ENCODE data around the gene PIM1. TPM values are rescaled to one million over a fixed set of nuclear protein-coding genes. Genes with fewer than 3 reads are reported as not detected.

Gene PIM1
- total and polyA plus RNA-seq, 10 of the 15 experiments (the other 5 are each of a cell fraction or from before 2014, with no cell fraction given), result 0.66 to 33.9 (median 10.2) TPM

DNA sequence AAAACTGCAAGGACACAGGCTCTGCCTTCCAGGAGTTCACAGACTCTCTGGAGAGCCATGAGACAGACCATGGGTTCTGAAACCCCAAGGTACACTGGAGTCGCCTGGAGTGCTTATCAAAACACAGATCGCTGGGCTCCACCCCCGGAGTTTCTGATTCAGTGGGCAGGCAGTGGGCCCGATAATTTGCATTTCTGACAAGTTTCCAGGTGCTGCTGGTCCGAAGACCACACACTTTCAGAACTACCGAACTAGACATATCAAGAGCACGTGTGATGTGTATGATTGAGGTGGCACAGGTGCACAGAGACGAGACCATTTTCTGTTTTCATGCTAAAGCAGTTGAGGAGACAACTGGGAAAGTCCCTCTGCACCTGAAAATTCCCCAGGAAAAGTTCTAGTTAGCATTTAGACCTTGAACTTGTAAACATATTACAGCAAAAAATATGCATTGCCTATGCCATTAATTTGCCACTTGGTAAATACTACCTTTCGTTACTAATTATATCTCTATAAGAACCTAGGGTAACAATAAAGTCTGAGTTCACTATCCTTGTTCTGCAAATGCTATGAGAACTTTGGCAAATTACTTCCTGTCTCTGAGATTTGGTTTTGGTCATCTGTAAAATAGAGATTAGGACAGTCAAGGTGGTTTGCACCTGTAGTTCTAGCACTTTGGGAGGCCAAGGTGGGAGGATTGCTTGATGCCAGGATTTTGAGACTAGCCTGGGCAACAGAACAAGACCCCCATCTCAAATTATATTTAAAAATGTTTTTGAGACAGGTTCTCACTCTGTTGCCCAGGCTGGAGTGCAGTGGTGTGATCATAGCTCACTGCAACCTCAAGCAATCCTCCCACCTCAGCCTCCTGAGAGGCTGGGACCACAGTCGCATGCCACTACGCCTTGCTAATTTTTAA lies 14.3 kb upstream of the PIM1 start (continued):
- TF ChIP-seq, protein P1, sequence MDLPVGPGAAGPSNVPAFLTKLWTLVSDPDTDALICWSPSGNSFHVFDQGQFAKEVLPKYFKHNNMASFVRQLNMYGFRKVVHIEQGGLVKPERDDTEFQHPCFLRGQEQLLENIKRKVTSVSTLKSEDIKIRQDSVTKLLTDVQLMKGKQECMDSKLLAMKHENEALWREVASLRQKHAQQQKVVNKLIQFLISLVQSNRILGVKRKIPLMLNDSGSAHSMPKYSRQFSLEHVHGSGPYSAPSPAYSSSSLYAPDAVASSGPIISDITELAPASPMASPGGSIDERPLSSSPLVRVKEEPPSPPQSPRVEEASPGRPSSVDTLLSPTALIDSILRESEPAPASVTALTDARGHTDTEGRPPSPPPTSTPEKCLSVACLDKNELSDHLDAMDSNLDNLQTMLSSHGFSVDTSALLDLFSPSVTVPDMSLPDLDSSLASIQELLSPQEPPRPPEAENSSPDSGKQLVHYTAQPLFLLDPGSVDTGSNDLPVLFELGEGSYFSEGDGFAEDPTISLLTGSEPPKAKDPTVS (IDR thresholded peaks at IDR 0.05; ENCODE audit: low read depth, low read length), result no peak
- TF ChIP-seq, protein P2, sequence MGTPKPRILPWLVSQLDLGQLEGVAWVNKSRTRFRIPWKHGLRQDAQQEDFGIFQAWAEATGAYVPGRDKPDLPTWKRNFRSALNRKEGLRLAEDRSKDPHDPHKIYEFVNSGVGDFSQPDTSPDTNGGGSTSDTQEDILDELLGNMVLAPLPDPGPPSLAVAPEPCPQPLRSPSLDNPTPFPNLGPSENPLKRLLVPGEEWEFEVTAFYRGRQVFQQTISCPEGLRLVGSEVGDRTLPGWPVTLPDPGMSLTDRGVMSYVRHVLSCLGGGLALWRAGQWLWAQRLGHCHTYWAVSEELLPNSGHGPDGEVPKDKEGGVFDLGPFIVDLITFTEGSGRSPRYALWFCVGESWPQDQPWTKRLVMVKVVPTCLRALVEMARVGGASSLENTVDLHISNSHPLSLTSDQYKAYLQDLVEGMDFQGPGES (IDR thresholded peaks at IDR 0.05), result no peak
- TF ChIP-seq FOS (IDR thresholded peaks at IDR 0.05; ENCODE audit: borderline replicate concordance, extremely low read depth, insufficient read length) (no peak), KDM1A (IDR thresholded peaks at IDR 0.05; ENCODE audit: borderline replicate concordance) (no peak), MTA3 (IDR thresholded peaks at IDR 0.05; ENCODE audit: borderline replicate concordance, low read length) (no peak; the same call in 1 of the 2 replicates), POU2F2 (IDR thresholded peaks at IDR 0.05; ENCODE audit: borderline replicate concordance, low read depth, low read length) (peak; percentile 98), RBBP5 (conservative IDR thresholded peaks at IDR 0.05) (no peak), EGR1 (IDR thresholded peaks at IDR 0.05; ENCODE audit: borderline replicate concordance in 1 of 2, low read depth in 2 of 2, low read length in 2 of 2) (peak in 1 of 2 experiments; percentile 93; a peak in 2 of 3 replicates), SMAD5 (IDR thresholded peaks at IDR 0.05; ENCODE audit: low read depth) (no peak), LARP7 (IDR thresholded peaks at IDR 0.05) (no peak), FOXM1 (IDR thresholded peaks at IDR 0.05; ENCODE audit: low read depth, low read length) (peak; percentile 98), PAX5 (IDR thresholded peaks at IDR 0.05; ENCODE audit: borderline replicate concordance, low read depth, low read length) (peak; percentile 93), CHD4 (IDR thresholded peaks at IDR 0.05) (no peak), CHD1 (IDR thresholded peaks at IDR 0.05; ENCODE audit: low read depth, low read length) (no peak; the same call in 1 of the 2 replicates), SIX5 (IDR thresholded peaks at IDR 0.05; ENCODE audit: low read depth, low read length, severe bottlenecking) (no peak), CEBPB (IDR thresholded peaks at IDR 0.05; ENCODE audit: borderline replicate concordance in 1 of 2, low read depth in 2 of 2, low read length in 2 of 2) (peak in 1 of 2 experiments; percentile 77; a peak in 2 of 4 replicates), IRF4 (IDR thresholded peaks at IDR 0.05; ENCODE audit: low read depth, low read length) (peak; percentile 89)
- TF ChIP-seq, protein P3, sequence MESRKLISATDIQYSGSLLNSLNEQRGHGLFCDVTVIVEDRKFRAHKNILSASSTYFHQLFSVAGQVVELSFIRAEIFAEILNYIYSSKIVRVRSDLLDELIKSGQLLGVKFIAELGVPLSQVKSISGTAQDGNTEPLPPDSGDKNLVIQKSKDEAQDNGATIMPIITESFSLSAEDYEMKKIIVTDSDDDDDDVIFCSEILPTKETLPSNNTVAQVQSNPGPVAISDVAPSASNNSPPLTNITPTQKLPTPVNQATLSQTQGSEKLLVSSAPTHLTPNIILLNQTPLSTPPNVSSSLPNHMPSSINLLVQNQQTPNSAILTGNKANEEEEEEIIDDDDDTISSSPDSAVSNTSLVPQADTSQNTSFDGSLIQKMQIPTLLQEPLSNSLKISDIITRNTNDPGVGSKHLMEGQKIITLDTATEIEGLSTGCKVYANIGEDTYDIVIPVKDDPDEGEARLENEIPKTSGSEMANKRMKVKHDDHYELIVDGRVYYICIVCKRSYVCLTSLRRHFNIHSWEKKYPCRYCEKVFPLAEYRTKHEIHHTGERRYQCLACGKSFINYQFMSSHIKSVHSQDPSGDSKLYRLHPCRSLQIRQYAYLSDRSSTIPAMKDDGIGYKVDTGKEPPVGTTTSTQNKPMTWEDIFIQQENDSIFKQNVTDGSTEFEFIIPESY (IDR thresholded peaks at IDR 0.05), result no peak
- TF ChIP-seq, protein P4, sequence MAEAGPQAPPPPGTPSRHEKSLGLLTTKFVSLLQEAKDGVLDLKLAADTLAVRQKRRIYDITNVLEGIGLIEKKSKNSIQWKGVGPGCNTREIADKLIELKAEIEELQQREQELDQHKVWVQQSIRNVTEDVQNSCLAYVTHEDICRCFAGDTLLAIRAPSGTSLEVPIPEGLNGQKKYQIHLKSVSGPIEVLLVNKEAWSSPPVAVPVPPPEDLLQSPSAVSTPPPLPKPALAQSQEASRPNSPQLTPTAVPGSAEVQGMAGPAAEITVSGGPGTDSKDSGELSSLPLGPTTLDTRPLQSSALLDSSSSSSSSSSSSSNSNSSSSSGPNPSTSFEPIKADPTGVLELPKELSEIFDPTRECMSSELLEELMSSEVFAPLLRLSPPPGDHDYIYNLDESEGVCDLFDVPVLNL (IDR thresholded peaks at IDR 0.05; ENCODE audit: low read depth, low read length), result no peak
- TF ChIP-seq, protein P5, sequence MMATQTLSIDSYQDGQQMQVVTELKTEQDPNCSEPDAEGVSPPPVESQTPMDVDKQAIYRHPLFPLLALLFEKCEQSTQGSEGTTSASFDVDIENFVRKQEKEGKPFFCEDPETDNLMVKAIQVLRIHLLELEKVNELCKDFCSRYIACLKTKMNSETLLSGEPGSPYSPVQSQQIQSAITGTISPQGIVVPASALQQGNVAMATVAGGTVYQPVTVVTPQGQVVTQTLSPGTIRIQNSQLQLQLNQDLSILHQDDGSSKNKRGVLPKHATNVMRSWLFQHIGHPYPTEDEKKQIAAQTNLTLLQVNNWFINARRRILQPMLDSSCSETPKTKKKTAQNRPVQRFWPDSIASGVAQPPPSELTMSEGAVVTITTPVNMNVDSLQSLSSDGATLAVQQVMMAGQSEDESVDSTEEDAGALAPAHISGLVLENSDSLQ (IDR thresholded peaks at IDR 0.05), result peak; percentile 78
- TF ChIP-seq, protein P6, sequence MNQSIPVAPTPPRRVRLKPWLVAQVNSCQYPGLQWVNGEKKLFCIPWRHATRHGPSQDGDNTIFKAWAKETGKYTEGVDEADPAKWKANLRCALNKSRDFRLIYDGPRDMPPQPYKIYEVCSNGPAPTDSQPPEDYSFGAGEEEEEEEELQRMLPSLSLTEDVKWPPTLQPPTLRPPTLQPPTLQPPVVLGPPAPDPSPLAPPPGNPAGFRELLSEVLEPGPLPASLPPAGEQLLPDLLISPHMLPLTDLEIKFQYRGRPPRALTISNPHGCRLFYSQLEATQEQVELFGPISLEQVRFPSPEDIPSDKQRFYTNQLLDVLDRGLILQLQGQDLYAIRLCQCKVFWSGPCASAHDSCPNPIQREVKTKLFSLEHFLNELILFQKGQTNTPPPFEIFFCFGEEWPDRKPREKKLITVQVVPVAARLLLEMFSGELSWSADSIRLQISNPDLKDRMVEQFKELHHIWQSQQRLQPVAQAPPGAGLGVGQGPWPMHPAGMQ (IDR thresholded peaks at IDR 0.05; ENCODE audit: borderline replicate concordance), result no peak
